T-helper 22 cell (primary cell): ENCODE data around the gene MAPT.

Experiments used
- DNase-seq: peaks from one replicate; pipeline ENCODE4 v3.0.0-alpha.2; 2020; ENCODE audit warnings: low read depth

The MAPT gene

DNA sequence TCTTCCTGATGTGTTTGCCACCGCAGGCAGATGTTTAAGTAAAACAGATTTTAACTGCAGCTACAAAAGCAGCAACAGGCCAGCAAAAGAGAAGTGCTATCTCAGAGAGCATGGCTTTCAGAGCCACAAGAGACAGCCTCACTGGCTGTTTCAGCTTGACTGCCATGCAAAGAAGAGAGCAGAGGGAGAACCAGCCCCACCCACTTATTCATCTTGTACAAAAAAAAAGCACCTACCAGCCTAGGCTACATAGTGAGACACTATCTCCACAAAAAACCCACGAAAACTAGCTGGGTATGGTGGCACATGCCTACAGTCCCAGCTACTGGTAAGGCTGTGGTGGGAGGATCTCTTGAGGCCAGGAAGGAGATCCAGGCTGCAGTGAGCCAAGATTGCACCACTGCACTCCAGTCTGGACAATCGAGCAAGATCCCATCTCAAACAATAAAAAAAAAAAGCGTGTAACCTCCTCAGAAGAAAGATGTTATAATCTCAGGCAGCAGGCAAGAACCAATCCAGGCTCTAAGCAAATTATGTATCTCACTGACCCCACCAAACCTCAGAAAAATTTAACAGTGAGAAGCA lies 134.7 kb downstream of the MAPT start:
- DNase-seq, result no peak

DNA sequence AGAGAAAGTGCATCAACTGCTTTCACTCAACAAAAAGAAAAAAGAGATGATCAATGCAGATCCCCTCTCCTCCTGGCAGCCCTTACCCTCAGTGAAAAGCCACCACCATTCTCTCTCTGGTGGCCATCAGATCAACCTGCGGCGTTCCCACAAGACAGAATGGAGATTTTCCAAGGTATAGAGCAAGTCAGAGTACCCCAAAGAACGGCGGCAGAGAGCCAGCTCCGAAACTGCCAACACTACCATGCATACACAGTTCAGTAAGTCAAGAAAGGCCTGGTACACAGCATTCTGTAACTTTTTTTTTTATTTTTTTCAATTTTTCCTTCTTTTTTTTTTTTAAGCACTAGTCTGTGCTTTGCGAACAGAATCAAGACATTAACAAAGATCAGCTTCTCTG lies 135.3 kb downstream of the MAPT start:
- DNase-seq, result no peak

DNA sequence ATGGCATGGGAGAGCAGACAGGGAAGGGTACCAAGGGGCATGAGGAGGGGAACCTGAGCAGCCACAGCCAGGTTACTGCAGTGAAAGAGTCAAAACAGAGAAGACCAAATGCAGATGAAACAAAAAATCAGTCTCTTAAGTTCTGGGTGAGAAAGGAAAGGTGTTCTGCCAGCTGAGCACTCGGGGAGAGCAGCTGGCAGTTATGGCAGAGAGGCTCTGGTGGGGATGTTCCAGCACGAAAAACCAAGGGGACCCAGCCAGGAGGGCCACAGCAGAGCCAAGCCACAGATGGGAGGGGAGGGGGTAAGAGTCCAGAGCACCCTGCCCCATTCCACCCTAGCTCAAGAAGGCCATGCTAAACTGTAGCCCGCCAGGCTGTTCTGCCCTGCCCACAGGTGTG lies 136.4 kb downstream of the MAPT start:
- DNase-seq, result no peak

DNA sequence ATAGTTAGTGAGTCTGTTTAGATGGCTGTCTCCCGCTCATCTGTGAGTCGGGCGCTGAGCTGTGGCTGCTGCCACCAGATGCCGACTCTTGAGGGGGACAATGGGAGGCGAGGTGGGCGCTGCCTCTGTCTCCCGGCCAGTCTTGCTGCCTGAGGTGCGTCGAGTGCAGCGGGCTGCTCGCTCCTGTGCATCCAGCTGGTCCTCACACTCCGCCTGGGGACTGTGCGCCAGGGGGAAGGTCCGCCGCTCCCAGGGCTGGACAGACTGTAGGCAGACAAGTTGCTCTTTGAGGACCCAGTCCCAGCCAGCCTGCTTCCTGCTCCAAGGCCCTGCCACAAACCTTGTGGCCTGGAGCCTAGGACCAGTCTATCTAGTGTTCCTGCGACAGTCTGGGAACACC lies 137.1 kb downstream of the MAPT start:
- no peak for DNase-seq

DNA sequence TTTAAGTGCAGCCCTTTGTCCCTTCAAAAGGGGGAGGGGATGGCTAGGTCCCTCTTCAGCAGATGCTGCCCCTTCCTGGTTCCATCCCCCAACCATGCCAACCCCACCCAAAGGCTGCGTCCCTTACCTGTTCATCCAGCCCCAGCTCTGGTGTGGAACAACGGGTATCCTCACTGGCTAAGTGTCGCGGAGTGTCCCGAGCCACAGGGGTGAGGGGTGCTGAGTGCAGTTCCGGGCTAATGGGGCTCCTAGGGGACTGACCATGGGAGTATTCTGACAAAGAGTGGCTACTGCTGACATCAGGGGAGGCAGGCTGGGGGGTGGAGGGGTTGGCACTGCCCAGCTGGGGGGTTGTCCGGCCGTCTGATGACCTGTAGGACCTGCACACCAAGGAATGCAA lies 137.6 kb downstream of the MAPT start:
- no peak for DNase-seq

DNA sequence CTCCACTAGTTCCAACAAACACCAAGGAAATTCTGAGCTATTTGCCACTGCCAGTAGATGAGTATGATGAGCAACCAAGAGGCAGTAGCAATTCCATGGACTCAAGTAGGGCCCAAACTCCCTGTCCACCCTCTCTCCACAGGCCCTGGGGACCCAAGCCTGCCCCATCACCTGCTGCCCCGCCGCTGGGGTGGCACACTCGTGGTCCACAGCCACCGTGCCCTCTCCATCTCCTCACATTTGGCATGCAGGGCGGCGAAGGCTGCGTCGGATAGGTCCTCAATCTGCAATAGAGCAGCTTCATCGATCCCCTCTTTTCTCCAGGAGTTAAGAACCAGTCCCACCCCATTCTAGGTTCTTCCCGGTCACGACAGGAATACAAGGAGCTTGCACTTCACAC lies 138.6 kb downstream of the MAPT start:
- DNase-seq, result no peak

DNA sequence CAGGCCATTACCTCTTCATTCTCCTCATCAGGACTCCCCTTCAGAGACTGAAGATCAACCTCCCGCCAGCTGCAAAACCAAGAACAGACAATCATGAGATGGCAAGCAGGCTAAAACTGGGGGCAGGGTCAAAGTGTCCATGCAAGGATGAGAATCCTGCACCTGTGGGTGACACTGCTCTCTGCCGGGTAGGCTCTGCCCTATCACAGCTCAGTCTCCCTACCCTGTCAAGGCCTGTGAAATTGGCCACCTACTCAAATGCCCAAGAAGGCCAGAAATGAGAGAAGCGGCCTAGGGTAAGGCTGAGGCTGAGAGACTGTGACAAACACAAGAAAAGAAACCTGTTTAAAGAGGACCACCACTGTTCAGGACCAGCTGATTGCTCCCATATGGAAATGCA lies 139.0 kb downstream of the MAPT start:
- no peak for DNase-seq

DNA sequence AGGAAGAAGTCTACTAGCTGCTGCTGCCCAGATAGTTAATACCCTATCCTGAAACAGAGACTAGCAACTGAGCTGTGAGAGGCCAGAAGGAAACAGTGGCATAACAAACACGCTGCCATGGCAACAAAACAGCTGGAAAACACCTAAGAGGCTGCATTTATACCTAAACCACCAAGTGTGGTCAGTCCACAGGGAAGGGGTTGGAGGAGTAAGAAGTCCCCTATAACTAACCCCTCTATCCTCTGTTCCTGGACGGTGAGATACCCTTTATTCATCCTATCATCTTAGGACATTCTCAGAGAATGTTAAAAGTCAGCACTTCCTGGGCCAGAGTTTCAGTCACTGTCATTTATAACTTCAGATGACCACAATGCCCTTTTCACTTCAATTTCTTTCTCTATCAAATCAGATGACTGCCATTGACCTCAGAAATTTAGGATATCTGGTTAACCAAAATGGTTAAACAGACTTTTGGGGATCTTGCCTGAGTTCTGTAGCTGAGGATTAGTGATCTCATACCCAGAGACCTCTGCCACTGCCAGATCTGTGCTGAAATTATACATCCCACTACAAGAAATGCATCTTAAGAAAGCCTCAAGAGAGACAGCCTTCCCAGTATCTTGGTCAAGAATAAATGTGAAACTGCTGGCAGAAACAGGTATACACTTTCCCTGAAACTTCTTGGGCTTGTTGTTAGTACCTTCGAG lies 140.9 kb downstream of the MAPT start:
- no peak for DNase-seq

DNA sequence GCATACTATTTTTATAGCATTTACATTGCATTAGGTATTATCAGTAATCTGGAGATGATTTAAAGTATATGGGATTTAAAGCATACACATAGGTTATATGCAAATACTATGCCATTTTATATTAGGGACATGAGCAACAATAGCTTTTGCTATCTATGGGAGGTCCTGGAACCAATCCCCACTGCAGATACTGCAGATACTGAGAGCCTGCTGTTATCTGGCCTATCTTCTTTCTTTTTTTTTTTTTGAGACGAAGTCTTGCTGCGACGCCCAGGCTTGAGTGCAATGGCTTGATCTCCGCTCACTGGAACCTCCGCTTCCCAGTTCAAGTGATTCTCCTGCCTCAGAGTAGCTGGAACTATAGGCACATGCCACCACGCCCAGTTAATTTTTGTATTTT lies 142.1 kb downstream of the MAPT start:
- DNase-seq, result no peak

DNA sequence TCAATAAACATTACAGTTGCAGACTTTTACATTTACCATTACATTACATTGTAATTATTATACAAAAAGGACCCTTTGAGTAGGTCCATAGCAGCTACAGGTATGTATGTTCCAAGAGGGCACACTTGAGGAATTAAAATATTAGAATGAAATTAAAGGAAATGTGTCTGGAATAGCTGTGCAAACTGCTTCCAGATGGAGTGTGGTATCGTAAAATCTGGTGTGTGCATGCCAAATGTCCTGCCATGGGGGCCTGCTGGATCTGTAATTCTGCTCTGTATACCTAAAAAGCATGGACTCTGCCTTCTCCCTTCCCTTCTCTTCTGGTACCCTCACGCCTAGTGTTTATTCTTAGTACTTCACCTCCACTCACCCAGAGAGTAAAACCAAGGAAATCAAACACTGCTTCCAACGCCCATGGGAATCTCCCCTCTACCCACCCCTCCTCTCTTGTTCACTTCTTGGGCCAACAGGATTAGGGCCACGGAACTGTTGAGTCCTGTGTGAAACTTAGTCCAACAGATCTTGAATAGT lies 143.4 kb downstream of the MAPT start:
- no peak for DNase-seq

DNA sequence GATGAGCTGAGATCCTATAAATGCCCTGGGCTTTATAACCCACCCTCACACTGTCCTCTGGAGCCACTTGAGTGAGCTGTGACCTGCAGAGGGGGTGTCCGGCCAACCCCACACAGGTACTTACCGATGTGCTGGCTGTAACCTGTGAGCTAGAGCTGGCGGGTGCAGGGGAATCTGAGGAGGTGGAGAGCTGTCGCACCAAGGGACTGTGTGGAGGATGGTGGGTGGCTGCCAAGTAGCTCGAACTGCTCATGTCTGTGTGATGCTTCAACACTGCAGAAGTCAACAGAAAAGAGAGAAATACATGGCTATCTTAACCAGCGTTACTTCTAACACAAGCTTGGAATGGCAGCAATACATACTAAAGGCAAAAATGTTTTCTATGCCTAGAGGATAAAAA lies 144.1 kb downstream of the MAPT start:
- DNase-seq, result no peak

DNA sequence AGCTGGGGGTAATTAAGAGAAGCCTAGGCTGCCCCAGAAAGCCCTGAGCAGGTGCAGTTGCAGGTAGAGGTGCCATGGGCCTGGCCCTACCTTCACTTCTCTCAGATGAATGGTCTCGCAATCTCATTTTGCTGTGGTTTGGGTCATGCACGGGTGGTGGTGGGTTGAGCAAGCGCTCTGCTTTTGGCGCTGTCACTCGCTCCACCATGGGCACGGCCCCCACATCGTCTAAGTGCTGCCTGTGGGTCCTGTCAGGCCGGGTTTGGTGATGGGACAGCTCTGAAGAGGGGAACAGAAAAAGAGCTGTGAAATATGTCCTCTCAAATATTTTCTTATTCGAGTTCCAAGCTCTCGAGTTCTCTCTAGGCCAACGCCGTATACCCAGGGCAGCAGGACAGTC lies 144.6 kb downstream of the MAPT start:
- DNase-seq, result no peak

DNA sequence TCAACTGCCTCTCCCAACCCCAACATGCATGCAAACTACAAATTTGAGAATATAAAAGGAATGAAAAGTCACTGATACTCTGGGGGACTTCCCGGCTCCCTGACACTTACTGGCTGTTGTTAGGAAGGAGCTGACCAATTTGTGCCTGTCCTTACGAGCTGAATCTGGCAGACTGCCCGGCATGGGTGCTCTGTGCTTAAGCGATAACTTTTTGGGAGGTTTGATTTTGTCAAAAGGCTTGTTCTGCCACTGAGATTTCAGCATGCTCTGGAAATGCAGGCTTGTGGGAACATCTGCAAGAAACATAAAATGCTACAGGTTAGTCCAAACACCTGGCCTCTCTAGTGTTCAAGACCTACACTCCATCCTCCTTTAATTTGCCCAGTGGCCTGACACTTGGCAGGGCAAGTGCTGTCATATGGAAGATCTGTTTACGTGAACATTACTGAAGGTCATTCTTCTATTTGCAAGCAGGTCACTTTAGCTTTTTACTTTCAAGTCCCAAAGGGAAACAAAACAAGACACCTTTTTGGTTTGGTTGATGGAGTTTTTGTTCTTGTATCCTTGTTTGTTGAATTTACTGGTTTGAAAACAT lies 145.3 kb downstream of the MAPT start:
- no peak for DNase-seq

DNA sequence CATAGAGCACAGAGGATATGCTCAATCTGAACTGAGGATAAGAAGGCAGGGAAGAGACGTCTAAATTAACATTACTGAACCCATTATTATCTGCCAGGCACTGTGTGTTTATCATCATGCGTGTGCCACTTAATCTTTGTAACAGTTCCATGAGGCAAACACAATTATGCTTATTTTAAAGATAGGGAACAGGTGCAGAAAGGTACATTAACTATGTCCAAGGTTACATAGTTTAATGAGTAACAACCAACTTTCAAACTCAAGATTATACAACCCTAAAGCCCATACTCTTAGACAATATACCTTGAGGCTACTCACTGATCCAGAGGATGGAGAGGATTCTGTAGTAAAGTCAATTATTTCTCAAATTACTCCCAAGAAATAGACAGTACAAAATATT lies 147.9 kb downstream of the MAPT start:
- no peak for DNase-seq

DNA sequence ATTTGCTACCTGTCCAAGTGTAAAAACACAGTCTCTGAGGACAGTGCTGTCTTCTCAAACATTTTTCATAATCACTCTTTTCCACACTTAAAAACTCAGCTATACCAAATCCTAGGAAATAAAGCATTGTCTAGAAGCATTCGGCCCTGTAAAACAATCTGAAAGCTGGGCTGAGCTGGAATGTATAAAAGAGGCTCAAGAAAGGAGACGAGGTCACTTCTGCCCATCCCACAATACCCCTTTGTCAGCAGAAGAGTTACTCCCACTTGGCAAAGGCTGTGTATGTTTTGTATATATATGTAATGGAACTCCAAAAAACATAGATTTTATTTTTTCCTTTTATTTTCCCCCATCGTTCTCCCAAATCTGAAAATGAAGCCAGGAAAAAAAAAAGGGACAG lies 148.6 kb downstream of the MAPT start:
- no peak for DNase-seq

DNA sequence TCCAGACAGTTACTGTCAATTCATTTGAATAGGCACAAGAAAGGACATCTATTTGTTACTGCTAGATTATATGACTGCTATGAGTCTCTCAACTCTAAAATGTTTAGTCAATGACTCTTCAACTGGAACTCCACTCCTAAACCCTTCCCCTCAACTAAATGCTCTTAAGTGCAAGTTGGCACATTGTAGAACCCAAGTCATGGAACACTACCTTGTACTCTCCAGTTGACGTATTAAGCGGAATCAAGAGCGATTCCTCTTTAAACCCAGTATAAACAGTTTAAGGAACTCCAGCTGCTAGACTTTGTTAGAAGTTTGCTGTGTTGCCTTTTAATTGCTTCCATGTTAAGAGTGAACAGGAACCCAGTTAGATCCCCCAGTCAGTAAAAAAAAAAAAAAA lies 149.3 kb downstream of the MAPT start:
- no peak for DNase-seq

DNA sequence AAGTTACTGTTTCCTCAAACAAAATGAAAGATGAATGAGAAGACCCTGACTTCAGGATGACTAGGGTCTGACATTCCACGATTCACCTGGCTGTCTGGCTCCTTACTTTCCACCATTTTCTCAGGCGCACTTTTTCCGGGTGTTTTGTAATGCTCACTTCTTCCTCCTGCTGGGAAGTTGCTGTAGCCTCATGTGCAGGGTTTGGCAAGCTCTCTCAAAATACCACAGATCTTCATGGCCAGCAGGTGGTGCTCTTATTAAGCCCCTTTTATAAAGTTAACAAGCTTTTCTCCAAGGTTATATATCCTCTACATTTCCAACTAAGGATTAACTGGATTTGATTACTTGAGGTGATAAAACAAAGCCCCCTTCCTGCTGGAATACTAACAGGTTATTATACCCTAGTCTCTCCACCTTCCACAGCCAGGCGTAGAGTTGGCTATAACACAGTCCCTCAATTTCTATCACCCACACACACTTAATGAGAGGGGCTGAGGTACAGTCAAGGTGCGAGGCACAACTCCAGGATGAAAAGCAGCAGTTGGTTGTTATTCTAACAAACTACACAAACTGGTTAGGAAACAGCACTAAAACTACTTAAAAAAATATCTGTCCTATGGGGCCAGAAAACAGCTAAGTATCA lies 150.1 kb downstream of the MAPT start:
- no peak for DNase-seq

DNA sequence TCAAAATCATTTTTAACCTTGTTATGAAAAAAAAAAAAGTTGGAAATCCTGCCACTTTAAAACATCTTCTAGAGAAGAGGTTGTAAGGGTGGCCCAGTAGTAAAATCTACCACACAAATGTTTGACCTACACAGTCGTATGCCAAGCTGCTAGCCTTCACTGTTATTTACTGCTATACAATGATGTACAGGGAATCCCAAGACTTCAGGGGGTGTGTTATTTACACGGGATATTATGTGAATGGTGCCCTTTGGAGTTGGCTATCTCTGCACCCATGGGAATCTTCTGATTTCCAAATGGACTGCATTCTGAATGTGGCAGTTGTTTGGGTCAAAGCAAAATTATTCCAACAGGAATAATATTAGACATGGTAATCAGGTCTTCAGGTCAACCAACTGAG lies 150.6 kb downstream of the MAPT start:
- no peak for DNase-seq

DNA sequence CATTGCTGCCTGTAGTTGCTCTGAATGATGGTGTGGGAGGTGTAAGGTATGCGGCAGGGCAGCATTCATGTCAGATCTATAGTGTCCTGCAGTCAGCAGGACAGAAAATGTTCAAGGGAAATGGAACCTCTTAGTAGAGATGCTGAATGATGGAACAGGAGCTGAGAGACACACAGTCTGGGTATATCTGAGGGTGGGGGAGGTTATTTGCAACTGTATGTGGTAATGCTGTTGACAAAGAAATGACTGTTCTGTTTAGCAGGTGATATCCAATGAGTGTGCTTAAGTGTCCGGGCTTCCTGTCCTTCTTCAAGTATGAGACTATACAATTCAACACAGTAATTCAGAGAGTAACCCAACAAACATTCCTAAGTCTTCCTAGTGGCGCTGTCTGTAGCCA lies 151.3 kb downstream of the MAPT start:
- no peak for DNase-seq

DNA sequence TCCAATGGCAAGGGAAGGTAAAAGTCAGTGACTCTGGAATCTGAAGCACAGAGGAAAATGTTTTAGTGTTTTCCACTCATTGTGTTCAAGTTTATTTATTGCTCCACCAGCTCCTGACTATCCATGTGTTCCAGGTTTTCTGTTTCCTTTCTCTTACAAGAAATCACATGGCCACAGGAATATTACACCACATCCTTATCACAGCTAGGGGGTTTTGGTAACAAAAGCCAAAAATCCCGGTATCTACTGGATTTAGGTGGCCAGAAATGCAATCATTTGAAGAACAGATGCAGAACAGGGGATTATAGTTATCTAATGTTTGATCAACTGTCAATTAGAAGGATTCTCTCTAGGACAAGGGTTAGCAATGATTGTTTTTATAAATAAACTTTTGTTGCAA lies 152.6 kb downstream of the MAPT start:
- DNase-seq, result no peak

DNA sequence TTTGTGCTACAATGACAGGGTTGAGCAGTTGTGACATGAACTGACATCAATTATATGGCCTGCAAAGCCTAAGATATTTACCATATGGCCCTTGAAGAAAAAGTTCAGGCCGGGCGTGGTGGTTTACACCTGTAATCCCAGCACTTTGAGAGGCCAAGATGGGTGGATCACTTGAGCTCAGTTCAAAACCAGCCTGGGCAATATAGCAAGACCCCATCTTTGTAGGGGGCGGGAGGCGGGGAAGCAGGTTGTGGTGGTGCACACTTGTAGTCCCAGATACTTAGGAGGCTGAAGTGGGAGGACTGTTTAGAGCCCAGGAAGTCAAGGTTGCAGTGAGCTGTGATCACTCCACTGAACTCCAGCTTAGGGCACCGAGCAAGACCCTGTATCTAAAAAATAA lies 153.0 kb downstream of the MAPT start:
- no peak for DNase-seq

DNA sequence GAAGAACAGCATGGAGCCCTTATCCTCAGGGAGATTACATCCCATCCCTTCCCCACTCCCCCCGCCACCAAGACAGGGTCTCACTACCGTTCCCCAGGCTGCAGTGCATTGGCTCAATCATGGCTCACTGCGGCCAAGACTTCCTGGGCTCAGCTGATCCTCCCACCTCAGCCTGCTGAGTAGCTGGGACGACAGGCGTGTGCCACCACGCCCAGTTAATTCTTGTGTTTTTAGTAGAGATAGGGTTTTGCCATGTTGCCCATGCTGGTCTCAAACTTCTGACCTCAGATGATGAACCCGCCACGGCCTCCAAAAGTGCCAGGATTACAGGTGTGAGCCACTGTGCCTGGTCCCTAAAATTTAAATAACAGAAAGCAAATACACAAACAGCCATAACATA lies 153.5 kb downstream of the MAPT start:
- DNase-seq, result no peak

DNA sequence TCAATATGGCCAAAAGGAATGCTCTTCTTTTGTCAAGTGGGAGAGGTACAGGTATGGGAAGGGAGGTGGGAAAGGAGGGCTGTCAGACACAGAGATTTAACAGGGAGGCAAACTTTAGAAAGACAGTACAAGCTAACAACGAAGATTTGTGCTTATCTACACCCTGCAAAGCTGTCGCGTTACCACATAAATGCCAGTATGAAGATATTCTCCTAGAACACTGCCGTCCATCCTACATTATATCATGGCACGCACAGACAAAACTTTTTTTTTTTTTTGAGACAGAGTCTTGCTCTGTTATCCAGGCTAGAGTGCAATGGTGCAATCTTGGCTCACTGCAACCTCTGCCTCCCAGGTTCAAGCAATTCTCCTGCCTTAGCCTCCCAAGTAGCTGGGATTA lies 155.3 kb downstream of the MAPT start:
- no peak for DNase-seq
